ENCODE measurements around the gene PFN3.

PFN3 gene

DNA sequence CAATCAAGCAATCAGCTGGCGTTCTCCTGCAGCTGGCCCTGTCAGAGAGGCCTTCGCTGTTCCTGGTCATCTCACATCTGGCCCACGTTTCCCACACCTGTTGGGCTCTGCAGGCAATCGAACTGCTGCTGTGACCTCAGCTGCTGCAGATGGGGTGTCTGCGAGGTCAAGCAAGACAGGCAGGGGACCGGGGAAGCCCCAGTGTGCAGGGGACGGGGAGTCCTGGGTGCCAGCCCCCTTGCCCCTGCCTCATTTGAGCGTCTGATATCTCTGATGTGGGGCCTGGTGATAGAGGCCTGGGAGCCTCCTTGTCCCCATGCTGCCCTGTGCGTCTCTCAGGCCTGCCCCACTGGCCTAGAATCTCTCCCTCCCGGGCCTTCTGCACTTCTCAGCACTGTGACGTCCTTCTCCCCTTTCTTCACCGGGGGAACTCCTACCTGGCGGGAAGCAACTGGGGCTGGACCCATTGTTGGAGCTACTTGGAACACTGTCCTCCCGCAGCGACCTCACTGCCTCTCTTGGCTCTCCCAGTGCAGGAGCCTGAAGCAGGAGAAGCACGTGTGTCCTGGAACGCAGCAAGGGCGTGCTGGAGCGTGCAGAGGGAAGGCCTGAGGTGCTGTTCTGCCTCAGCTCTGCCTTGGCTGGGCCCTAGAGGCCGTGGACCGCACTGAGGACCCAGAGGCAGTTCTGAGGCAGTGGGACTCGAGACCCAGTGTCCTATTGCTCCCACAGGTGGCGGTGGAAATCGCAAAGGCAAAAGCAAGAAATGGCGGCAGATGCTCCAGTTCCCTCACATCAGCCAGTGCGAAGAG is 29.9 kb upstream of the PFN3 start:
- peak overlapping the region; percentile 44 to 70 (median 47) for H3K4me3 Mint-ChIP-seq
- peaks cover 15% of the 10 kb centered on the region for H3K4me1 Mint-ChIP-seq
- H3K36me3 Mint-ChIP-seq (ENCODE audit: low read depth): peaks cover 11% of the 10 kb centered on the region
- no peak overlapping the region for H3K27ac Mint-ChIP-seq
- TF ChIP-seq, protein P1, sequence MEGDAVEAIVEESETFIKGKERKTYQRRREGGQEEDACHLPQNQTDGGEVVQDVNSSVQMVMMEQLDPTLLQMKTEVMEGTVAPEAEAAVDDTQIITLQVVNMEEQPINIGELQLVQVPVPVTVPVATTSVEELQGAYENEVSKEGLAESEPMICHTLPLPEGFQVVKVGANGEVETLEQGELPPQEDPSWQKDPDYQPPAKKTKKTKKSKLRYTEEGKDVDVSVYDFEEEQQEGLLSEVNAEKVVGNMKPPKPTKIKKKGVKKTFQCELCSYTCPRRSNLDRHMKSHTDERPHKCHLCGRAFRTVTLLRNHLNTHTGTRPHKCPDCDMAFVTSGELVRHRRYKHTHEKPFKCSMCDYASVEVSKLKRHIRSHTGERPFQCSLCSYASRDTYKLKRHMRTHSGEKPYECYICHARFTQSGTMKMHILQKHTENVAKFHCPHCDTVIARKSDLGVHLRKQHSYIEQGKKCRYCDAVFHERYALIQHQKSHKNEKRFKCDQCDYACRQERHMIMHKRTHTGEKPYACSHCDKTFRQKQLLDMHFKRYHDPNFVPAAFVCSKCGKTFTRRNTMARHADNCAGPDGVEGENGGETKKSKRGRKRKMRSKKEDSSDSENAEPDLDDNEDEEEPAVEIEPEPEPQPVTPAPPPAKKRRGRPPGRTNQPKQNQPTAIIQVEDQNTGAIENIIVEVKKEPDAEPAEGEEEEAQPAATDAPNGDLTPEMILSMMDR (IDR thresholded peaks at IDR 0.05; ENCODE audit: unreplicated experiment in 3 of 3): no peak
- no peaks in the 10 kb centered on the region for H3K9me3 Mint-ChIP-seq
- H3K27me3 Mint-ChIP-seq (ENCODE audit: low read depth): peaks cover 3% of the 10 kb centered on the region

DNA sequence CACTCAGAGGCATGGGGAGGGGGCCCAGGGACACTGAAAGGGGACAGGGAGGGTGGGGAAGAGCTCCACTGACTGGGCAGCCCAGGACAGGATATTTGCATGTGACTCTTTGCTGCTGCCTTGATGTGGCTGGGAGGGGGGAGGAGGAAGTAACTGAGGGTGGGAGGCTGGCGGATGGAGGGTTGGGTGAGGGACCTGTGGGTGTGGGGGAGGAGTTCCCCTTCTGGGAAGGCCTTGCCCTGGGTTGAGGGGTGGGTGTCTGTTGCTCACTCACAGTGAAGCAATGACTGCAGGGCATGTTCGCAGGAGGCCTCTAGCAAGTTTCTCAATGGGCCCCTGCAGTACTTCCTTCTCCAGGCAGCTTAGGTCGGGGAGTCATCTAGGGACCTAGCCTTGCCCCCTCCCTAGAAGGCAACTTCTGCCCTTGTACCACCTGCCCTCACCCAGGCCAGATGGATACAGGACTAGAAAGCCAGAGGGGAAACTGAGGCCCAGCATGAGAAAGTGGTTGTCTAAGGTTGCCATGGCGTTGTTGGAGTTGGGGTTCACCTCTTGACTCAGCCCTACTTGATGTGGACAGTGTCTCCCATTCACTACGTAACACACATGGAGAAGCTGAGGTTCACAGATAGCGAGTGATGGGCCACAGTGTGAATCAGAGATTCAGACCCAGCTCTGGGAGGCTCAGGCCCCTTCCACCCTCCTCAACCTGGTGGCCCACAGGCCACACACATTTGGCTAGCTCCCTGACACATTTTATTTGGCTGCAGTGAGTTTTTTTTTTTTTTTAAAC is 29.0 kb upstream of the PFN3 start:
- no peaks in the 10 kb centered on the region for H3K9me3 Mint-ChIP-seq
- peaks cover 8% of the 10 kb centered on the region for H3K36me3 Mint-ChIP-seq (ENCODE audit: low read depth)
- peaks cover 15% of the 10 kb centered on the region for H3K4me1 Mint-ChIP-seq
- peaks cover 4% of the 10 kb centered on the region for H3K27me3 Mint-ChIP-seq (ENCODE audit: low read depth)
- TF ChIP-seq, protein P1 (IDR thresholded peaks at IDR 0.05; ENCODE audit: unreplicated experiment in 3 of 3): no peak
- peak overlapping the region; percentile 54 to 91 (median 66) for H3K4me3 Mint-ChIP-seq
- peak overlapping the region in 2 of 3 experiments; percentile 37 to 39 for H3K27ac Mint-ChIP-seq

DNA sequence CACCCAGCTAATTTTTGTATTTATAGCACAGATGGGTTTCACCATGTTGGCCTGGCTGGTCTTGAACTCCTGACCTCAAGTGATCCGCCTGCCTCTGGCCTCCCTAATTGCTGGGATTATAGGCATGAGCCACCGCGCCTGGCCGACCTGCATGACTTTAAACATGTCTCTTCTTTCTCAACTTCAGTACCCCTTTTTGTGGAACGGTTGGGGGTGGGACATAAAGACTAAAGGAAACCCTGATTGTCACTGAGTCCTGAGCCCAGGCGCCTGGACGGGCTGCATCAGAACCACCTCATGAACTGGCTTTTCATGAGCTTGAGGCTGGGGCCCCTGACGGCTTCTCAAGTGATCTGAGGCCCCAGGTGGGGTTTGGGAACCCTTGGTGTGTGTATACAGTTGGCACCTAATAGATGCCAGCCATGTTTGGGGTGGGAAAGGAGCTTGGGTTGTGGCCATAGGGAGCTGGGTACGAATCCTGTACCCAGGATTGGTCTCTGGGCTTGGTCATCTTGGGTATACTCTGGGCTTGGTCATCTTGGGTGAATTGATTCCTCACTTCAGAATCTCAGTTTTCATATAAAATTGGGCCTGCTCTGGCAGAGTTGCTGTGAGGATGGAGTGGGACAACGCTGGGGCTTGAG is 28.2 kb upstream of the PFN3 start:
- H3K4me3 Mint-ChIP-seq: peak overlapping the region; percentile 54 to 91 (median 63)
- peaks cover 4% of the 10 kb centered on the region for H3K27me3 Mint-ChIP-seq (ENCODE audit: low read depth)
- TF ChIP-seq, protein P1 (IDR thresholded peaks at IDR 0.05; ENCODE audit: unreplicated experiment in 3 of 3): no peak
- H3K36me3 Mint-ChIP-seq (ENCODE audit: low read depth): peaks cover 8% of the 10 kb centered on the region
- H3K4me1 Mint-ChIP-seq: peaks cover 15% of the 10 kb centered on the region
- peak overlapping the region in 2 of 3 experiments; percentile 37 to 39 for H3K27ac Mint-ChIP-seq
- no peaks in the 10 kb centered on the region for H3K9me3 Mint-ChIP-seq

DNA sequence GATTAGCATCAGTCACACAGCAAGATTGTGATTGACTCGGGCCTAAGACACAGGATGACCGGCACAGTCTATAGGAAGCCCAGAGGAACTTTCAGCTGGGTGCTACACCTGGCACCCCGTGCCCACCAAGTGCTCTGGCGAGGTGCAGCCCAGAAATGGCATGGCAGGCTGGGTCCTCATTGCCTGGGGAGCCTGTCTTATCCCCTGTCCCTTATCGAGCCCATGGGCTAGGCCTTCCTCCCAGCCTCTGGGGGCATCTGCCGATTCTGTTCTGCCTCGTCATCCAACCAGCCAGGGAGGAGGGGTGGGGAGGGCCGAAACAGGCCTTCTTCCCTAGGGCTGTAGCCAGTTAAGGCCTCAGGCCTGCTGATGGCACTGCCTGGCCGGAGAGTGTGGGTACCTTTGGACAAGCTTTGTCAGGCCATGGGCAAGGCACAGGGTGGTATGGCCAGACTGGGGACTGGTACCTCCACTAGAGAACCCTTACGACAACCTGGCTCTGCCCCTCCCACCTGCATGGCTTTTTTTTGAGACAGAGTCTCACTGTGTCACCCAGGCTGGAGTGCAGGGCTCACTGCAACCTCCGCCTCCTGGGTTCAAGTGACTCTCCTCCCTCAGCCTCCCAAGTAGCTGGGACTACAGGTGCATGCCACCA is 27.6 kb upstream of the PFN3 start:
- Mint-ChIP-seq H3K4me3 (peak overlapping the region; percentile 88 to 91 (median 89)), H3K36me3 (ENCODE audit: low read depth) (peaks cover 5% of the 10 kb centered on the region), H3K27me3 (ENCODE audit: low read depth) (peaks cover 4% of the 10 kb centered on the region), H3K27ac (no peak overlapping the region), H3K9me3 (no peaks in the 10 kb centered on the region), H3K4me1 (peaks cover 15% of the 10 kb centered on the region)
- TF ChIP-seq, protein P1 (IDR thresholded peaks at IDR 0.05; ENCODE audit: unreplicated experiment in 3 of 3): no peak

DNA sequence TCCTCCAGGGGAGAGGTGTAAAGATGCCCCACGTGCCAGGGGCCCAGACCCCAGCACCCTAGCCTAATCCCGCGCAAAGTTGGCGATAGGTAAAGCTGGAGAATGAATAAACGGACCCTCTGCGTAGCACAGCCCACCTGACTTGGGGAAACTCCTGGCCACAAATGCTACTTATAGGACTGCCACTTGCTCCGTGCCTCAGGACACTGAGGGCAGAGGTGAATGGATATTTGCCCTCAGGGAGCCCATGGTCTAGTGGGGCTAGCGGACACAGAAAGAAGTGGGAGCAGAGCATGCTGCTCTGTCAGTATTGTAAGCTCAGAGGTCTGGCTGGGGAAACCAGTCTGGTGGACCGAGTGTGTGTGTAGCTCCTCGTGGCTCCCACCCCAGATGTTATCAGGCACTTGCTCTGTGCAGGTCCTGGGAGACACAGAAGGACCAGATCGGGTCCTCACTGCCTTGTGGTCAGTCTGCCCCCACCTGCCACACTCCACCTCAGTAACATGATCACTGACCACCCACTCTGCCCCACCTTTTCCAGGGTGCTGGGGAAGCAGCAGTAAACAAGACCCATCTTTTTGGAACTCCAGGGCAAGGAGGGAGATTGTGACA is 26.9 kb upstream of the PFN3 start:
- H3K36me3 Mint-ChIP-seq (ENCODE audit: low read depth): peaks cover 5% of the 10 kb centered on the region
- H3K4me3 Mint-ChIP-seq: peak overlapping the region; percentile 88 to 91 (median 89)
- H3K4me1 Mint-ChIP-seq: peaks cover 15% of the 10 kb centered on the region
- no peaks in the 10 kb centered on the region for H3K9me3 Mint-ChIP-seq
- TF ChIP-seq, protein P1 (IDR thresholded peaks at IDR 0.05; ENCODE audit: unreplicated experiment in 3 of 3): no peak
- peaks cover 4% of the 10 kb centered on the region for H3K27me3 Mint-ChIP-seq (ENCODE audit: low read depth)
- peak overlapping the region in 2 of 3 experiments; percentile 64 to 75 for H3K27ac Mint-ChIP-seq

Data from nephron (organoid).